Ovary (tissue), 3 donors: ENCODE measurements around the gene CEP44.

Experiments
- EP300 ChIP-seq: sonication (generic); formaldehyde crosslinking; IDR thresholded peaks from one replicate; pipeline ENCODE4 v1.6.1; 2017; ENCODE audit warnings: antibody characterized with exemption
- POLR2A ChIP-seq: fragments of 450-650 bp; IDR thresholded peaks from one replicate; pipeline ENCODE4 v1.6.1; 2017; ENCODE audit warnings: antibody characterized with exemption, mild to moderate bottlenecking, moderate library complexity
- TF ChIP-seq, protein P1 (sequence below), 3 donors: fragments of 450-650 bp in 2 of 3; fragments of 200-600 bp in 1 of 3; IDR thresholded peaks; one replicate each; pipeline versions ENCODE4 v1.5.1 to v1.8.0; 2016 to 2022; ENCODE audit warnings: antibody characterized with exemption in 3 of 3, mild to moderate bottlenecking in 1 of 3
- donor health status: DM: no; HTN: no; CAD: no.

DNA sequence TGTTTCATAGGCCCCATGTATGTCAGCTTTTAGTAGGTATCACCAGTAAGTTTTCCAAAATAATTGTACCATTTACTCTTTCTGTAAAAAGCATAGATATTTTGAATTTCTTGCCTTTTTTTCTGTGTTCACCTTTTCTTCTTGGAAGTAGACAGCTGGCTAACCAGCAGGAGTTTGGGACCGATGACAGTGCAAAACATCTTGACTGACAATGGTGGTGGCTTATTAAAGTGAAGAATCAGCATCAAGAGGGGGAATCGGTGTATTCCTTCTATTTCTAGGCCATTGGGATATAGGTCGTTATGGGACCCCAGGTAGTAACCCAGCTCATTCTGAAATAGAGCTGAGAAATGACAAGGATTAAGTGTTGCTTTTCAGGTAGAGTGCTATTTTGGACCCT is 3.2 kb downstream of the CEP44 start:
- TF ChIP-seq, protein P1, sequence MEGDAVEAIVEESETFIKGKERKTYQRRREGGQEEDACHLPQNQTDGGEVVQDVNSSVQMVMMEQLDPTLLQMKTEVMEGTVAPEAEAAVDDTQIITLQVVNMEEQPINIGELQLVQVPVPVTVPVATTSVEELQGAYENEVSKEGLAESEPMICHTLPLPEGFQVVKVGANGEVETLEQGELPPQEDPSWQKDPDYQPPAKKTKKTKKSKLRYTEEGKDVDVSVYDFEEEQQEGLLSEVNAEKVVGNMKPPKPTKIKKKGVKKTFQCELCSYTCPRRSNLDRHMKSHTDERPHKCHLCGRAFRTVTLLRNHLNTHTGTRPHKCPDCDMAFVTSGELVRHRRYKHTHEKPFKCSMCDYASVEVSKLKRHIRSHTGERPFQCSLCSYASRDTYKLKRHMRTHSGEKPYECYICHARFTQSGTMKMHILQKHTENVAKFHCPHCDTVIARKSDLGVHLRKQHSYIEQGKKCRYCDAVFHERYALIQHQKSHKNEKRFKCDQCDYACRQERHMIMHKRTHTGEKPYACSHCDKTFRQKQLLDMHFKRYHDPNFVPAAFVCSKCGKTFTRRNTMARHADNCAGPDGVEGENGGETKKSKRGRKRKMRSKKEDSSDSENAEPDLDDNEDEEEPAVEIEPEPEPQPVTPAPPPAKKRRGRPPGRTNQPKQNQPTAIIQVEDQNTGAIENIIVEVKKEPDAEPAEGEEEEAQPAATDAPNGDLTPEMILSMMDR (IDR thresholded peaks at IDR 0.05): no peak
- TF ChIP-seq EP300 (no peak), POLR2A (no peak)
